ENCODE data around the gene CTNS.
"Not testable (repeated sequence)": the region's sequence is repeated elsewhere in the genome, so short reads cannot be mapped to it uniquely, and the experiment has no call there.

DNA sequence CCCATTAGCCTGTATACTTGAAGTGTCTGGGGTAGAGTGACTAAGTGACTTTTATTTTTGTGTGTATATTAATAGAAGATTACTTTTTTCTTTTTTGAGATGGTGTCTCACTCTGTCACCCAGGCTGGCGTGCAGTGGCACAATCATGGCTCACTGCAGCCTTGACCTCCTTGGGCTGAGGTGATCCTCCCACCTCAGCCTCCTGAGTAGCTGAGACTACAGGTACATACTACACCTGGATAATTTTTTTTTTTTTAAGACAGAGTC, 69.1 kb downstream of the CTNS start:
- TF ChIP-seq, protein P1, sequence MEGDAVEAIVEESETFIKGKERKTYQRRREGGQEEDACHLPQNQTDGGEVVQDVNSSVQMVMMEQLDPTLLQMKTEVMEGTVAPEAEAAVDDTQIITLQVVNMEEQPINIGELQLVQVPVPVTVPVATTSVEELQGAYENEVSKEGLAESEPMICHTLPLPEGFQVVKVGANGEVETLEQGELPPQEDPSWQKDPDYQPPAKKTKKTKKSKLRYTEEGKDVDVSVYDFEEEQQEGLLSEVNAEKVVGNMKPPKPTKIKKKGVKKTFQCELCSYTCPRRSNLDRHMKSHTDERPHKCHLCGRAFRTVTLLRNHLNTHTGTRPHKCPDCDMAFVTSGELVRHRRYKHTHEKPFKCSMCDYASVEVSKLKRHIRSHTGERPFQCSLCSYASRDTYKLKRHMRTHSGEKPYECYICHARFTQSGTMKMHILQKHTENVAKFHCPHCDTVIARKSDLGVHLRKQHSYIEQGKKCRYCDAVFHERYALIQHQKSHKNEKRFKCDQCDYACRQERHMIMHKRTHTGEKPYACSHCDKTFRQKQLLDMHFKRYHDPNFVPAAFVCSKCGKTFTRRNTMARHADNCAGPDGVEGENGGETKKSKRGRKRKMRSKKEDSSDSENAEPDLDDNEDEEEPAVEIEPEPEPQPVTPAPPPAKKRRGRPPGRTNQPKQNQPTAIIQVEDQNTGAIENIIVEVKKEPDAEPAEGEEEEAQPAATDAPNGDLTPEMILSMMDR (IDR thresholded peaks at IDR 0.05) = not testable (repeated sequence)
- TF ChIP-seq POLR2A (IDR thresholded peaks at IDR 0.05) = not testable (repeated sequence)

Data from transverse colon (tissue), 3 donors.